GM21723 (cell line): Measurements from ENCODE around the gene AFG1L.
"Not testable (repeated sequence)": the region's sequence is repeated elsewhere in the genome, so short reads cannot be mapped to it uniquely, and the experiment has no call there.

Source experiments
- ATAC-seq: cut with Tn5 transposase; IDR thresholded peaks from one replicate; pipeline ENCODE4 v1.9.1; 2021; ENCODE audit warnings: mild to moderate bottlenecking, moderate library complexity; ENCODE audit not compliant: unreplicated experiment

AFG1L gene

DNA sequence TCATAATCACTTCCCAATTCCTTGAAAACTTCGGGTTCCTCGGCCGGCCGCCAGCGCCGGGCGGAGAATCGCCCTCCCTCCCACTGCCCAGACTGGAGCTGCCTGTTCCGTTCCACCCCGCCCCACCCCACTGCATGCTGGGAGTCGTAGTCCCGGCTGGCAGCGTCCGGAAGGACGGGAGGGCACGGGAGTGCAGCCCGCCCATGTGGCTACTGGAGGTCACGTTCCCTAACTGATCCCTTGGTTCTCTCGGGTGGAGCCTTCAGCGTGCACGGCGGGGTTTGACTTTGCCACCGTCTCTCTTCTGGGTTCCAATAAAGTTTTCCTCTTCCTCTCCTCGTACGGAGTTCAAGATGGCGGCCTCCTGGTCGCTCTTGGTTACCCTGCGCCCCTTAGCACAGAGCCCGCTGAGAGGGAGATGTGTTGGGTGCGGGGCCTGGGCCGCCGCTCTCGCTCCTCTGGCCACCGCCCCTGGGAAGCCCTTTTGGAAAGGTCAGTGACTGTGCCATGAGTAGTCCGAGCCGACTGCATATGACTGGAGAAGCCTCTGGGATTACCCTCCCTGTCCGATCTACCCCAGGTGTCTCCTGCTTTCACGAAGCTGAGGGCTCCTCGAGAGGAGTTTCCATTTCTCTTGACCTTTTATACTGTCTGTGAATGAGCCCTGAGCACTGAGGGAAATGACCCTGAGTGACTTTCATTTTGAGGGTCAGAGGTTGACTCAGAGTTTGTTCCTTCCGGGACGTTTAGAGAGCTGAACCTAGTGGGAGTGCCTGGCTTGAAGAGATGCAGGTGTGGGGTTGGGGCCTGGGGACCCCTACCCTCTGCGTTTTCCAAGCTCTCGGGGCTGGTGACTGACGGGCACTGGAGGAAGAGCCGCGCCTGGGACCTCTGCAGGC is at the start of gene AFG1L:
Gene AFG1L, plus strand, starts transcription at position 328 of the 899 bp plus-strand sequence. Its CDS starts 26 bp downstream, at position 354.
- ATAC-seq = peak; percentile 90

DNA sequence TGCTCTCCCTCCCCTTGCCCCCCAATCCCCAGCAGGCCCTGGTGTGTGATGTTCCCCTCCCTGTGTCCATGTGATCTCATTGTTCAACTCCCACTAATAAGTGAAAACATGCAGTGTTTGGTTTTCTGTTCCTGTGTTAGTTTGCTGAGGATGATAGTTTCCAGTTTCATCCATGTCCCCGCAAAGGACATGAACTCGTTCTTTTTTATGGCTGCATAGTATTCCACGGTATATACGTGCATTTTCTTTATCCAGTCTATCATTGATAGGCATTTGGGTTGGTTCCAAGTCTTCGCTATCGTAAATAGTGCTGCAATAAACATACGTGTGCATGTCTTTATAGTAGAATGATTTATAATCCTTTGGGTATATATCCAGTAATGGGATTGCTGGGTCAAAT is 49.8 kb upstream of the AFG1L start:
- ATAC-seq = not testable (repeated sequence)

DNA sequence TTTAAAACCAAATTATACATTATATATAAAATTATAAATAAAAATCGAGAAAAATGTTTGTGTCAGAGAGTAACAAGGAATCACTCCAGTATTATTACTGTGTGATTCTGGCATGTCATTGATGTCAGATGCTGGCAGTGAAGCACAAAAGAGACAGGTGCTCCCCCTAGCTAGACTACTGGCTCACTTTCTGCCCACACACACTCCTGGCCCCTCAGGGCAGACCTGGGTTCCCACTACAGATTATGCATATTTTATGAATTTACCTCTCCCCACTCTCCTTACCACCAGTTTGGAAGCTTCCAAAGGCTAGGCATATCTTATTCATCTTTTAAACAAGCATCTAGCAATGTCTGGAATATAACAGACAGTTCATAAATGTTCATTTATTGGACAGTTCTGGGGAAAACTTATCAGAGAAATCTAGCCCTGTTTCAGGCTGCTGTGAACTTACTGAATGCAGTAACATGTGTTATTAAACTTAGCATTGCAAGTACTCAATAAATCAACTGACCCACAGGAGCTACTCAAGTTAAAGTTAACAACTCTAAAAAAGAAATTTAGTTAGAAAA is 46.8 kb upstream of the AFG1L start:
- ATAC-seq = no peak

DNA sequence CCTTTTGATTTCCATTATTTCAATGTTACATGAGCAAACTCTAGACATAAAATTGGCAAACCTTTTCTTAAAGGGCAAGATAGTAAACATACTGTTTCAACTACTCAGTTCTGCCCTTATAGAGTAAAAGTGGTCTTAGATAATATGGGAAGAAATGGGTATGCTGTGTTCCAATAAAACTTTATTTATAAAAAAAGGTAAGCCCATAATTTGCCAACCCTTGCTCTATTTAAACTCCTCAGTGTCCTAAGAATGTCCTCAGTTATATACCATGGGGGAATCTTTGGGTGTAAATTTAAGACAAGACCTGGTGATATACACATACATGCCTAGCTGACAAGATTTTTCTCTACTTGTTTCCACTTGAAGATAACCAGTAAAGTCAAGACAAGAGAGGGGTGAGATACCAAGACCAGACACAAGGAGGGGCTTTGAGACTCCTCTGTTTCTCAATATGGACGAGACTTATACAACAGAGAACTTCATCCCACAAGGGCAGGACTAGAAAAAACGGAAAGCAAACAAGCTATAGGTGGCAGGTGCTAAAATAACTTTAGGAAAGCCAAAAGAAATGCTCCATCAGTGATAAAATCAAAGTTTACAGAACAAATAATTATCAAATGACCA is 44.5 kb upstream of the AFG1L start:
- no peak for ATAC-seq

DNA sequence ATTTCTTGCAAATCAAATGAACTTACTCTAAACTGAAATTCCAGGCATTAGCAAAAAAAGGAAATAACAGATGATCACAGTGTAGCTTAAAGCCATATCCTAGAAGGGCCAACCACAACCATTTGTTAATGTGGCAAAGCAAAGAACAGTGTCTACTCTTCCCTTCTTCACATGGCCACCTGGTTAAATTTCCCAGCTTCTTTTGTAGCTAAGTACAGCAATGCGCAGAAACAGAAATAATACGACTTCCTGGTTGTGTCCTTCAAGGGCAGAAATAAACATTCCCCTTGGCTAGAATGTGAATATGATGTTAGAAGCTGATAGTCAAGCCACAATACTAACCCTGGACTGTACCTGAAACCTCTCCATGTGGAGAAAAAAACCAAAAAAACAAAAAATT is 43.6 kb upstream of the AFG1L start:
- no peak for ATAC-seq

DNA sequence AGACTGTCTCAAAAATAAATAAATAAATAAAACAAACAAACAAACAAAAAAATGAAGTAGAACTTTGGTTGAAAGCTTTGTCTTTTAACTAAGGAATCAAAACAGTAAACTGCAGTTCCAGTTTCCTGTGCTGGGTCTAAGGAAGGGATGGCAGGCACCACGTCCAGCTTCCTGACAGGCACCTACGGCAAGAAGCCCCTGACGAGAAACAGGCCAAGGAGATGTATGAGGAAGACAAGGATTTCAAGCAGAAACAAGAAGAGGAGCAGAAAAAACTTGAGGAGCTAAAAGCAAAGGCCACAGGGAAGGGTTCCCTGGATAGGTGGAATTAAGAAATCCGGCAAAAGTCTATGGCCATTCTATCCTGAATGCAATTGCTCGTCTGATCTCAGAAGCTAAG is 42.8 kb upstream of the AFG1L start:
- ATAC-seq = no peak

DNA sequence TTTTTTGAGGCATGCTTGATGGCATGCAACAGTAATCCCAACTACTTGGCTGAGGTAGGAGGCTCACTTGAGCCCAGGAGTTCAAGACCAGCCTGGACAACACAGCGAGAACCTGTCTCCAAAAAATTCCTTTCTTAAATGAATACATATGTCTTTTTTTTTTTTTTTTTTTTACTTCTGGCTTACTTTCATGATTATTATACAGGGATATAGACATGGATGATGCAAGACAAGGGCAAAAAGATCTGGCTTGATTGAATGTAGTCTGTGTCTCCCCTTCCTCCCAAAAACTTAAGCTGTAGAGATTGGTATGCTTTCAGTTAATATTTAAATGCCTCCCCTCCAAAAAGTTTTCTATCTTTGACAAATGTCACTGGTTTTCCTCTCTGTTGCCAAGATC is 41.6 kb upstream of the AFG1L start:
- ATAC-seq = no peak

DNA sequence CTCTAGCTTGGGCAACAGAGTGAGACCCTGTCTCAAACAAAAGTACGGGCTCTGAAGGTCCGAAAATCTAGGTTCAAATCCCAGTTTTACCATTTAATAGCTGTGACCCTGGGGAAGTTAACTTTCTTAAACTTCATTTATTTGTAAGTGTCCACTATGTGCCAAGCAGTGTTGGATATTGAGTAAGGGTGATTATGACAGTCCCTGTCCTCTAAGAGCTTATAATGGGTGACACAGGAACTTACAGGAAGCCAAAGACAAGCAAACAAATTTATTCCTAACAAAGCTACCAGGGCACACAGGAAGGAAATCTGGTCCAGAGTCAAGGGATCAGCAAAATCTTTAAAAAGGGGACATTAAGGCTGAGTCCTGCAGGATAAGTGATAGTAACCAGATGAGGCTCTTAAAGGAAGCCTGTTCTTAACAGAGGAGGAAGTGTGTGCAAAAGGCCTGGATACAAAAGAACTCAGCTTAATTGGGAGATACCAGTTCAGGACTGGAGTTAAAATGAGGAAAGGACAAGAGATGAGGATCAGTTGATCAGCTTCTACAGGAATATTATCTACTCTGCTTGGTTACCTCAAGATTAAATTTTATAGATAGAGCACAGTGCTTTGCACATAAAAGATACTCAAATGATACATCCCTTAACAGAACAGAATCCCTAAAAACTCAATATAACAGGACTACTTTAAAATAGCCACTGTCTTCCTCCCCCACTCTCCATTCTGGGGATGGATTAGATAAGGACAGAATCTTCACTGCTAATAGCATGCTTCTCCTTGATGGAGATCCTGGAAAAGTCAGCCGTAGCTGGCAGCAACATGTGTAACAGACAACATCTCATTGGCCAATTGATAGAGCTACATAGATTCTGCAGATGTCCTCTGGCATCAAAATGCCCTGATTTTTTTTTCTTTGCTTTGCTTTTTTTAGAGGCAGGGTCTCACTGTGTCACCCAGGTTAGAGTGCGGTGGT is 40.1 kb upstream of the AFG1L start:
- no peak for ATAC-seq

DNA sequence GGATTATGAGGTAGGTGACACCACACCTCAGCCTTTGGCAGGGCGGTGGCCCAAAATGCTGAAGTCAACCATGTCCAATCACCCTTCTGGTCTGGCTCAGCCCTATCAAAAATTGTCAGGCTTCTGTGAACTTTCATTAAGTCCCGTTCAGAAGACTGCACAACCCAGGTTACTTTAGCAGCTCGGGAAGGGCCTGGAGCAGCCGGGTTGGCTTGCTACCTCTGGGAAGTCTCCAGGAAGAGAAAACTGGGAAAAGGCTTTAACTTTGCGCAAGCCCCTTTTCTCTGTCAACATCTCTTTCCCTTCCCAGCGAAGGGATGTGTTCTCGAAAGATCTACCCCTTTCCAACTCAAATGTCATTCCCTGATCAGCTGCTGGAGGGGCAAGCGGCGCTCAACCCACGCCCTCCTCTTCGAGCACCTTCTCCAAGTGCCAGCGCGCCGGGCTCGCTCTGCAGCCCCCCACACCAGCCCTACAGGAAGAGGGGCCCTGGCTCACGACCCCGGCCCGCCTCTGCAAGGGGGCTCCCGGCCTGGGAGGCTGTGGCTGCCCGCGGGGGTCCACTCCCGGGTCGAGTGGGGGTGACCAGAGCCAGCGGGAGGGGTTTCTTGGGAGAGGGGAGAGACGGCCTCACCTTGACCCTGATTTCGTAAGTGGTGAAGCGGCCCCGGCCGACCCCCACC is 34.6 kb upstream of the AFG1L start:
- peak; percentile 22 for ATAC-seq

DNA sequence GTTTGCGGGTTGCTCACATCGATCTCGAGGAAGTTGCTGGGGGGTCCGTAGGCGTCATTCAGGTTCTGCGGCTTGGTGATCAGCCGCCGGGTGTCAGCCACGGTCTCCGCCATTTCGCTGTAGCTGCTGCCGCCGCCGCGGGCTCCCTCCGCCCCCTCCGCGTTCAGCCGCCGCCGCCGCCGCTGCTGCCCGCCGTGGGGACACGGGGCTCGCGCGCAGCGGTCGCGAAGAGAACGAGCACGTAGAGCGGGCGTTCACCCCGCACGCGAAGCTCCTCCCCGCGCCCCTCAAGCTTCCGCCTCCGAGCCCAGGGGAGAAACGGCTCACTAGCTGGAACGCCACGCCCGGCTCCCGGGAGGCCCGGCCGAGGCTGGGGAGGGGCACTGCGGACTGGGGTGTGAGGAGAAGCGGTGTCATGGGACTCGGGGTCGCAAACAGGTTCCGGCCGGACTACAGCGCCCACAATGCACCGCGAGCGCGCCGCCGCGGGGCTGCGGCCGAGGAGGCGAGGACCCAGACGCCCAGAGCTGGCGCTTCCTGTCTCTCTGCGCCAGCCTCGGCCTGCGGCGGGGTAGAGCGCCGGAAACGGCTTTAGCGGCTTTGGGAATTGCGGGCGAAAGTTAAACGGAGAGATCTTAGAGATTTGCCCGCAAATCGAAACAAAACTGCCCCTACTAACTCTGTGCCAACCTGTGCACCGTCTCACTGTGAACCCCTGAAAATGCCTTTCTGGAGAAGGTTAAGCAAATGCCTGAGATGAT is 33.9 kb upstream of the AFG1L start, which contains the start of gene SNX3:
Gene SNX3, minus strand, starts transcription at position 232 of the 761 bp plus-strand sequence. Its CDS starts 119 bp downstream, at position 113.
- peak; percentile 86 for ATAC-seq

DNA sequence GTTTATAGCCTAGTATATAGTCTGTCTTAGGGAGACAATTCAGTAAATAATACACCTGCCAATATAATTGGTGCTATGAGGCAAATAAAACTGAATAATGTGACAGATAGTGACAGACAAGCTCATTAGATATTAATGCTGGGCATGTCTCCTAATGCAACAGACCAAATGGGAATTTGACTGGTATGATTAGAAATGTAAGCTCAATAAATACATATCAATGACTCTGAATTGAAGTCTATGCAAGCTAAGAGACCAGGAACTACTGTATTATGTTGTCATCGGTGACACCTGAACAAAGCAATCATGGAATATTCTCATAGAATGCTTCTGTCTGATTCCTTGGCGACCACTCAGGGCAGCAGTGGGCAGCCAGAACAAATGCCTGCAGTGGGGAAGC is 31.5 kb upstream of the AFG1L start:
- no peak for ATAC-seq

DNA sequence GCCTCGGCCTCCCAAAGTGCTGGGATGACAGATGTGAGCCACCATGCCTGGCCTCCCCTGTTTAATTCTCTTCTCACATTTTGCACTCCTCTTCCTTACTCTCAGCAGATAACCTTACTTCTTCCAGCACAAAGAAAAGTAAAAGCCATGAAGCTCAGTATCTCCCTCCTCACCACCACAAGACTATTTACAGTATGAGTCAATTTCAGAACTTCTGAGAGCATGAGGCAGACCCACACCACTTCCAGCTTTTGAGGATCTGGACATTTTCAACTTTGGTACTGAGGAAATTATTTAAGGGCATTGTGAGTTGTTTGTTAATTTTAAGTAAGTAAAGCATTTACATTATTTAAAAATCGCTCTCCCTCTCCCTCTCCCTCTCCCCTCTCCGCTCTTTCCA is 26.0 kb upstream of the AFG1L start:
- no peak for ATAC-seq

DNA sequence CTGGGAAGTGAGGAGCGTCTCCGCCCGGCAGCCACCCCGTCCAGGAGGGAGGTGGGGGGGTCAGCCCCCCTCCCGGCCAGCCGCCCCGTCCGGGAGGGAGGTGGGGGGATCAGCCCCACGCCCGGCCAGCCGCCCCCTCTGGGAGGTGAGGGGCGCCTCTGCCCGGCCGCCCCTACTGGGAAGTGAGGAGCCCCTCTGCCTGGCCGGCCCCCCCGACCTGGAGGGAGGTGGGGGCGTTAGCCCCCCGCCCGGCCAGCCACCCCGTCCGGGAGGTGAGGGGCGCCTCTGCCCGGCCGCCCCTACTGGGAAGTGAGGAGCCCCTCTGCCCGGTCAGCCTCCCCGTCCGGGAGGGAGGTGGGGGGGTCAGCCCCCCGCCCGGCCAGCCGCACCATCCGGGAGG is 24.9 kb upstream of the AFG1L start:
- ATAC-seq = not testable (repeated sequence)

DNA sequence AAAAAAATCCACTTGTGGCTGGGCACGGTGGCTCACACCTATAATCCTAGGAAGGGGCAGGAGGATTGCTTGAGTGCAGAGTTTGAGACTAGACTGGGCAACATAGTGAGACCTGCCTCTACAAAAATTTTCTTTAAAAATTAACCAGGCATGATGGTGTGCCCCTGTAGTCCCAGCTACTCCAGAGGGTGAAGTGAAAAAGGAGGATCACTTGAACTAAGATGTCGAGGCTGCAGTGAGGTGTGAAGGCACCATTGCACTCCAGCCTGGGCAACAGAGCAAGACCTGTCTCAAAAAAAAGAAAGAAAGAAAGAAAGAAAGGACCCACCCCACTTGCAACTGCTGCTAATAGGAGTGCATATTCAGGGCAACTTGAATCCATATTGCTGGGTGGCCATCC is 20.3 kb upstream of the AFG1L start:
- ATAC-seq = no peak

DNA sequence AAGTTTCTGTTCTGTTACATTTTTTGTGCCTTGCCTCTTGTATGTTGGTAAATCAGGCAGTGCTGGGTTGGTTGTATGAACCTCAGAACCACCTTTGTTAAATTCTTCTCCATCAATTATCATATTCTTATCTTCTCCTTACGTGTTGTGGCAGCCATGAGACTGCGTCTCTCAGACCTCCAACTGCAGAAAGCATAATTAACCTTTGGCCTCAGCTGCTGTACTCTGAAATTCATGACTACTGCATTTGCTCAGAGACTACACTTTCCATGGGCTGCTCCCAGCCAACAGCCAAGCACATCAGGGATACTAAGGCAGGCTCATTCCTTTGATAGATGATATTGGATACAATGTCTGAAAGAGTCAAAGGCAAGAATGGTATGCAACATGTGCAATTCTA is 18.9 kb upstream of the AFG1L start:
- ATAC-seq = no peak

DNA sequence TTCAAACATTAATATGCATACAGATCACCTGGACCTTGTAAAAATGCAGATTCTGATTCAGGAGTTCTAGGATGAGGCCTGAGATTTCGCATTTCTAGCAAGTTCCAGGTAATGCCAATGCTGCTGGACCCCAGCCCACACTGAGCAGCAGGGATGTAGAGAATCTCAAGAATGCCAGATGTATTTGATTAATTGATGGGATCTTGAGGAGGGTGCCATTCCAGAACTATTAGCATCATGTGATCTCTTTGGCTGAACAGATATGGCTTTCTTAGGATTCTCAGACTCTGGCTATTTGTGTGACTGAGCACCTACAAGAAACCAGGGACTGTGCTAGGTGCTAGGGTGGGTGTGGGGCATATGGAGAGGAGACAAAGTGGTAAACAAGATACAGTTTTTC is 17.6 kb upstream of the AFG1L start:
- ATAC-seq = no peak

DNA sequence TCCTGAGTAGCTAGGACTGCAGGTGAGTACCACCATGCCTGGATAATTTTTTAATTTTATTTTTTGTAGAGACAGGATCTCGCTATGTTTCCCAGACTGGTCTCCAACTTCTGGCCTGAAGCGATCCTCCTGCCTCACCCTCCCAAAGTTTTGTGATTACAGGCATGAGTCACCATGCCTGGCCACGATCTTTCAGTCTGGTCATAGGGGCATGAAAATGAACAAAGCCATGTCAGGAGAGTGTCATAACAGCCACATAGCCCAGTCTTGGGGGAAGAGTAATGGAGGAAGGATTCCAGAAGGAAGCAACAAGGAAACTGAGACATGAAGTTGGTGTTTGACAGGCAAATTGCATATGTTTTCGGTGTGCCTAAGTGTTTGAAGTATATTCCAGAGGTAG is 17.0 kb upstream of the AFG1L start:
- ATAC-seq = no peak

DNA sequence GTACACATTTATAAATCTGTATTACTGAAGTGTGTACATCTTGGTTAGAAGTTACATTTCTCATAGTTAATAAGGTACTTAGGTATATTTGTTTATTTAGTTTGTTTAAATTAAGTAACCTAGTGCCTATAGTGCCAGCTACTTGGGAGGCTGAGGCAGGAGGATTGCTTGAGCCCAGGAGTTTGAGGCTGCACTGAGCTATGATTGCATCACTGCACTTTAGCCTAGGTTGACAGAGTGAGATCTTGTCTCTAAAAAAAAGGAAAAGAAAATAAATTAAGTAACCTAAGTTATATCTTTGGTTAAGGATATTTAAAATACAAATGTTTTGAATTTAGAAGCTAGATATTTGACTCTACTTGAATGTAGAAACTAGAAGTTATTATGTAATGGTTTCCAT is 9.5 kb upstream of the AFG1L start:
- ATAC-seq = no peak

DNA sequence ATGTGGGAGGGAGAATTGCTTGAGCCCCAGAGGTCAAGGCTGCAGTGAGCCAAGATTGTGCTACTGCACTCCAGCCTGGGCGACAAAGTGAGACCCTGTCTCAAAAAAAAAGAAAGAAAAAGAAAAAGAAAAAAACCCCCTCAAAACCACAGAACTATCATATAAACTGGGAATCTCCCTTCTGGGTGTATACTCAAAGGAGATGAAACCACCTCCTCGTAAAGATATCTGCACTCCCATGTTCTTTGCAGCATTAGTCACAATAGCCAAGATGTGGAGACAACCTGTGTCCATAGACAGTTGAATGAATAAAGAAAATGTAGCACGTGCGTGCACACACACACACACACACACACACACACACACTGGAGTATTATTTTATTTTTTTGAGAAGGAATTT is 8.5 kb upstream of the AFG1L start:
- ATAC-seq = no peak
